Measurements from ENCODE around the gene CPO.
"Not testable (repeated sequence)": the region's sequence is repeated elsewhere in the genome, so short reads cannot be mapped to it uniquely, and the experiment has no call there.

CPO gene

DNA sequence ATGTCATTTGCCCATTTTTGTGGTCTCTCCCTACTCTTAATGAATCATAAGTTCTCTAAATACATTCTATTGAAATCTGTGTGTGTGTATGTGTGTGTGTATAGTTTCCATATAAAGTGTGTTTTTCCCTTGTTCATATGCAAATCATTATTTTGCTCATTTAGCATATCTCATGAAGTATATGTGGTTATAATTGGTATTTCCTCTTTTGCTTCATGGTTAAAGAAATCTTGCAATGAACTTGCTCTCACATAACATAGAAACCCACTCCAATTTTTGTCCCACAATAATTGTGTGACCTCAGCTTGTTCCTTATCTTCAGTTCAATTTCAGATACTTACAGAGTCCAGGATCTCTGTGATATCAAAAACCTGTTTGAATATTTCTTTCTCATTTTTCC, 1.2 kb downstream of the CPO start:
- Histone ChIP-seq H3K9me2 (replicated peaks; ENCODE audit: control insufficient read depth, low read length) (no peaks in the 10 kb centered on the region), H3K36me3 (ENCODE audit: control insufficient read depth, low read length) (no peaks in the 10 kb centered on the region), H3K4me1 (ENCODE audit: control insufficient read depth, low read length) (no peaks in the 10 kb centered on the region), H3K79me2 (ENCODE audit: control insufficient read depth, low read length) (no peaks in the 10 kb centered on the region), H3K27me3 (ENCODE audit: control insufficient read depth, low read length) (no peaks in the 10 kb centered on the region), H3K9me3 (ENCODE audit: control insufficient read depth, insufficient read depth, low read length) (no peaks in the 10 kb centered on the region), H3K27ac (ENCODE audit: low read depth, low read length) (no peak overlapping the region), H4K20me1 (ENCODE audit: control insufficient read depth, insufficient read depth, low read depth, low read length) (no peaks in the 10 kb centered on the region), H3K4me2 (ENCODE audit: low read length) (no peak overlapping the region), H3K4me3 (ENCODE audit: low read length) (no peak overlapping the region), H3F3A (ENCODE audit: control insufficient read depth, insufficient read depth) (no peaks in the 10 kb centered on the region)
- no peak for TF ChIP-seq EZH2phosphoT487 (IDR thresholded peaks at IDR 0.05; ENCODE audit: borderline replicate concordance, low read length)
- TF ChIP-seq, protein P1, sequence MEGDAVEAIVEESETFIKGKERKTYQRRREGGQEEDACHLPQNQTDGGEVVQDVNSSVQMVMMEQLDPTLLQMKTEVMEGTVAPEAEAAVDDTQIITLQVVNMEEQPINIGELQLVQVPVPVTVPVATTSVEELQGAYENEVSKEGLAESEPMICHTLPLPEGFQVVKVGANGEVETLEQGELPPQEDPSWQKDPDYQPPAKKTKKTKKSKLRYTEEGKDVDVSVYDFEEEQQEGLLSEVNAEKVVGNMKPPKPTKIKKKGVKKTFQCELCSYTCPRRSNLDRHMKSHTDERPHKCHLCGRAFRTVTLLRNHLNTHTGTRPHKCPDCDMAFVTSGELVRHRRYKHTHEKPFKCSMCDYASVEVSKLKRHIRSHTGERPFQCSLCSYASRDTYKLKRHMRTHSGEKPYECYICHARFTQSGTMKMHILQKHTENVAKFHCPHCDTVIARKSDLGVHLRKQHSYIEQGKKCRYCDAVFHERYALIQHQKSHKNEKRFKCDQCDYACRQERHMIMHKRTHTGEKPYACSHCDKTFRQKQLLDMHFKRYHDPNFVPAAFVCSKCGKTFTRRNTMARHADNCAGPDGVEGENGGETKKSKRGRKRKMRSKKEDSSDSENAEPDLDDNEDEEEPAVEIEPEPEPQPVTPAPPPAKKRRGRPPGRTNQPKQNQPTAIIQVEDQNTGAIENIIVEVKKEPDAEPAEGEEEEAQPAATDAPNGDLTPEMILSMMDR (IDR thresholded peaks at IDR 0.05; ENCODE audit: low read depth, low read length, poor library complexity, severe bottlenecking): no peak

DNA sequence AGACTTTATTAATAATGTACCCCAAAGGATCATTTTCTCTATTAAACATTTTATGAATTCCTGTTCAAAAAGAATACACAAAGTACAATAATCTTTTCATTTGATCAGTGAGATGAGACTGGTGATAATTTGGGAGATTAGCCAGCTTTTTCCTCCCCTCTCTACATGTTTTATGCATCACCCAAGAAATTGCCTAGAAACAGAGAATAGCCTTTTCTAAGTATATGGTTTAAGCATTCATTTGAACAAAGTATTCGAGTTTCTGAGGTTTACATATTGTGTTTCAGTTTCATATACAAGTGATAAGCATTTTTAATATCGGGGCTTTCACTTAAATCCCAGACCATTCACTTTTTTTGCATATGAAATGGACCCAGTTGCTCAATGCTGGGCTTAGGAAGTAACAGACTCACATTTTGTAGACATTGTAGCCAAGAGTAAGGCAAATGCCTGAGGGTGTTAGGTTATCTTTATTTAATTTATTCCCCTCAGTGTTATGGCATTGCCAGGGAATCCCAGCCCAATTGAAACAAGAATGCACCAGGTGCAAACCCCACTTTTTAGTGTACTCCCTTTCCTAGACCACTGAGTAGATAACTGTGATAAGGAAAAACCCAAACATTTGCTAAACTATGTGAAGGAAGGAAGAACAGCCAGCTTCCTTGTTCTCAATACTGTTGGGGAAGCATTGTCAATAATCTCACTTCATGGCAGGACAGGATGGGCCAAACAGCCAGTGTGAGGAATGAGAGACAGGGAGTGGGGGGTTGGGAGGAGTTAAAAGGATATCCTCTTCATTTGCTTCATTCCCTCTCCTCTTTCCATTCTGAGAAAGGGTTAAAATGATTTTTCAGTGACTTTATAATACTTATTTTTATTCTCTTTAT, 3.5 kb downstream of the CPO start:
- Histone ChIP-seq H3K4me3 (ENCODE audit: low read length) (no peak overlapping the region), H3K9me2 (replicated peaks; ENCODE audit: control insufficient read depth, low read length) (no peaks in the 10 kb centered on the region), H4K20me1 (ENCODE audit: control insufficient read depth, insufficient read depth, low read depth, low read length) (no peaks in the 10 kb centered on the region), H3K27ac (ENCODE audit: low read depth, low read length) (no peak overlapping the region), H3K36me3 (ENCODE audit: control insufficient read depth, low read length) (no peaks in the 10 kb centered on the region), H3F3A (ENCODE audit: control insufficient read depth, insufficient read depth) (no peaks in the 10 kb centered on the region), H3K4me1 (ENCODE audit: control insufficient read depth, low read length) (no peaks in the 10 kb centered on the region), H3K27me3 (ENCODE audit: control insufficient read depth, low read length) (no peaks in the 10 kb centered on the region), H3K79me2 (ENCODE audit: control insufficient read depth, low read length) (no peaks in the 10 kb centered on the region), H3K9me3 (ENCODE audit: control insufficient read depth, insufficient read depth, low read length) (no peaks in the 10 kb centered on the region), H3K4me2 (ENCODE audit: low read length) (no peak overlapping the region)
- TF ChIP-seq, protein P1 (IDR thresholded peaks at IDR 0.05; ENCODE audit: low read depth, low read length, poor library complexity, severe bottlenecking): no peak
- no peak for TF ChIP-seq EZH2phosphoT487 (IDR thresholded peaks at IDR 0.05; ENCODE audit: borderline replicate concordance, low read length)

DNA sequence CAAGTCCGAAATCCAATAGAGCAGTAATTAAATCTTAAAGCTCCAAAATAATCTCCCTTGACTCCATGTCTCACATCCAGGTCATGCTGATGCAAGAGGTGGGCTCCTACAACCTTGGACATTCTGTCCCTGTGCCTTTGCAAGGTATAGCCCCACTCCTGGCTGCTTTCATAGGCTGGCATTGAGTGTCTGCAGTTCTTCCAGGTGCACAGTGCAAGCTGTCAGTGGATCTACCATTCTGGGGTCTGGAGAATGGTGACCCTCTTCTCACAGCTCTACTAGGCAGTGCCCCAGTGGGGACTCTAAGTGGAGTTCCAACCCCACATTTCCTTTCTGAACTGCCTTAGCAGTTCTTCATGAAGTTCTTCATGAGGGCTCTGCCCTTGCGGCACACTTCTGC, 14.1 kb downstream of the CPO start:
- not testable (repeated sequence) for H3K27ac ChIP-seq (ENCODE audit: low read depth, low read length); H4K20me1 ChIP-seq (ENCODE audit: control insufficient read depth, insufficient read depth, low read depth, low read length); H3K79me2 ChIP-seq (ENCODE audit: control insufficient read depth, low read length); H3K9me3 ChIP-seq (ENCODE audit: control insufficient read depth, insufficient read depth, low read length); H3K27me3 ChIP-seq (ENCODE audit: control insufficient read depth, low read length); H3K36me3 ChIP-seq (ENCODE audit: control insufficient read depth, low read length); H3K4me1 ChIP-seq (ENCODE audit: control insufficient read depth, low read length); H3K4me3 ChIP-seq (ENCODE audit: low read length); H3F3A ChIP-seq (ENCODE audit: control insufficient read depth, insufficient read depth); H3K4me2 ChIP-seq (ENCODE audit: low read length); H3K9me2 ChIP-seq (replicated peaks; ENCODE audit: control insufficient read depth, low read length)

- no peak for TF ChIP-seq EZH2phosphoT487 (IDR thresholded peaks at IDR 0.05; ENCODE audit: borderline replicate concordance, low read length)
- TF ChIP-seq, protein P1 (IDR thresholded peaks at IDR 0.05; ENCODE audit: low read depth, low read length, poor library complexity, severe bottlenecking): no peak
- no peak overlapping the region for H3K4me2 ChIP-seq (ENCODE audit: low read length)
- no peaks in the 10 kb centered on the region for H3F3A ChIP-seq (ENCODE audit: control insufficient read depth, insufficient read depth)
- H3K9me2 ChIP-seq (replicated peaks; ENCODE audit: control insufficient read depth, low read length): no peaks in the 10 kb centered on the region
- H3K4me3 ChIP-seq (ENCODE audit: low read length): no peak overlapping the region
- H3K4me1 ChIP-seq (ENCODE audit: control insufficient read depth, low read length): no peaks in the 10 kb centered on the region
- no peak overlapping the region for H3K27ac ChIP-seq (ENCODE audit: low read depth, low read length)
- H3K36me3 ChIP-seq (ENCODE audit: control insufficient read depth, low read length): no peaks in the 10 kb centered on the region
- H3K27me3 ChIP-seq (ENCODE audit: control insufficient read depth, low read length): no peaks in the 10 kb centered on the region
- no peaks in the 10 kb centered on the region for H4K20me1 ChIP-seq (ENCODE audit: control insufficient read depth, insufficient read depth, low read depth, low read length)
- H3K9me3 ChIP-seq (ENCODE audit: control insufficient read depth, insufficient read depth, low read length): no peaks in the 10 kb centered on the region
- no peaks in the 10 kb centered on the region for H3K79me2 ChIP-seq (ENCODE audit: control insufficient read depth, low read length)
Observed at GRCh38 chr2:206955253-206955652, 15.9 kb downstream of the CPO start.
